GM19099 (cell line): ENCODE data around the gene TARP.

Source experiments
- POLR2A ChIP-seq: IDR thresholded peaks from 3 replicates; pipeline ENCODE4 v1.6.1; 2011; ENCODE audit warnings: low read depth; ENCODE audit not compliant: insufficient read length; ENCODE audit errors: extremely low read depth

The TARP gene

DNA sequence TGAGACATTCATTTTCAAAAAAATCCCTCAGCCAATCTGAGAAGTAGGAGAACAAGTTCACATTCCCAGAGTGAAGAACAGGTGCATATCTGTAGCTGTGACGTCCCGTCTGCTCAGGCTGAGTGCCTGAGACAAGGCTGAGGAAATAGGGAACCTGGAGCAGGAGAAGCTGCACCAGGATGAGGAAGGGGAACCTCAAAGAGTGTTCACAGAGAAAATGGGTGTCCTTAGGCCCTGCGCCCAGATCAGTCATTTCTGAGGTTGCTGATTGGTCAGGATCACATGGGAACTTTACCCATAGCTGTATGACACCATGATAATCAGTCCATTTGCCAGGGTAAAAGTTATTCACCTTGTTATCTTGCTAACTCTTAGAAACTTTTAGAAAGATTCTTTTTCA lies 34.2 kb upstream of the TARP start:
- no peak for TF ChIP-seq POLR2A

DNA sequence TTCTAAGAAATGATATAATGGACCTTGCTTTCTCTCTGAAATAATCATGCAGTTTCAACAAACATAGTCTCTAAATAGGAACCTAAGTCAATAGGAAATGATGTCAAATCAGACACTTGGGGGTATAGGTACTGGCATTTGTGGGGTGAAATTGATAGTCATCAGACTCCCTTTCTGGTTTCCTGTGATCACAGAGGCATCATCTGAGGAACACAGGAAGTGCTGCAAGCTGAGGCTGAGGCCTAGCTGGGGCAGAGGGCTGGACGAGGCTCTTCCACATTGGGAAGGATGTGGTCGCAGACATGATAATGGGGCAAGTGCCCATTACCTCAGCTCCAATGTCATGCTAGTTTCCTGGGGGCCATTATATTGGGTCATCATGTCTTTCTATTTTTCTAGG lies 33.5 kb upstream of the TARP start:
- TF ChIP-seq POLR2A, result no peak

DNA sequence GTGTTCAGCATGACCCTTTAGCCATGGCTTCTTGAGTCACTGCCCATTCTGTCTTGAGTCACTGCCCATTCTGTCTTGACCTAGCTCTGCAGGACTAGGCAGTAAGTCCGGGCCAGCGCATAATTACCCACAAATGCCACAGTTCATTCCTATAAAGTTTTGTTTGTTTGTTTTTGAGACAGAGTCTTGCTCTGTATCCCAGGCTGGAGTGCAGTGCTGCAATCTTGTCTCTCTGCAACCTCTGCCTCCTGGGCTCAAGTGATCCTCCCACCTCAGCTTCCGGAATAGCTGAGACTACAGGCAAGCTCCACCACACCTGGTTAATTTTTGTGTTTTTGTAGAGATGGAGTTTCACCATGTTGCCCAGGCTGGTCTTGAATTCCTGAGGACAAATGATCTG lies 32.7 kb upstream of the TARP start:
- no peak for TF ChIP-seq POLR2A

DNA sequence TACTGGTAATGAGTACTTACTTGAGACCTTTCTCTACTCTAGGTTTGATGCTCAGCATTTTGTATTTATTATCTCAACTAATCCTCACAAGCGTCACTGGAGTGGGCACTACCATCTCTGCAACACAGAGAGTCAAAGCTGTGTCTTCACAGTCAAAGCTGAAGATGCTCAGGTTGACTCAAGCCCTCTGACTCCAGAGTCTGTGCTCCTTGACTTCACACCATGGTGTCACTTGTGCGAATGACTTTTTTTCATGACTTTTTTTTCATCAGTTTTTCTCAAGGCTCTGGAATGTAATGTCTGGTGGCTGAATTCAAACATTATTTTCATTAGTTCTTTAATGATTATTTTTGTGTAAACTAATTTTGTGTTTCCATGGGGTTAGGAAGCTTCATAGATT lies 30.4 kb upstream of the TARP start:
- TF ChIP-seq POLR2A, result no peak

DNA sequence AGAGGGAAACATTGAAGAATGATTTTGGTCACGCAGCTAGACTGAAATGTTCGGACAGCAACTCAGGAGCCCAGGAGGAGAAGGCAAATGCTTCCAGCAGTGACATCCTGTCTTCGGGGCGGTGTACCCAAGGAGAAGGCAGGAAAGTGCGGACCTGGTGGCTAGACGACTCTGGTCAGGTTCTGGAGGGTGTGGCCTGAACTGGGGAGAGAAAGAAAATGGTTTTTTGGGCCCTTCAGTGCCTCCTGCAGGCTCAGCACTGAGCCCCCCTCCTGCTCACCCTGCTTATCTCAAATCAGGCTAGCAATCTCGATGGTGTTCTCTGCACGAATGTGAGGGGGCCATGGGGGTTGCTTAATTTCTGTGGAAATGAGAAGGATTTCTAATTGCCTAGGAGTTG lies 26.7 kb upstream of the TARP start:
- no peak for TF ChIP-seq POLR2A

DNA sequence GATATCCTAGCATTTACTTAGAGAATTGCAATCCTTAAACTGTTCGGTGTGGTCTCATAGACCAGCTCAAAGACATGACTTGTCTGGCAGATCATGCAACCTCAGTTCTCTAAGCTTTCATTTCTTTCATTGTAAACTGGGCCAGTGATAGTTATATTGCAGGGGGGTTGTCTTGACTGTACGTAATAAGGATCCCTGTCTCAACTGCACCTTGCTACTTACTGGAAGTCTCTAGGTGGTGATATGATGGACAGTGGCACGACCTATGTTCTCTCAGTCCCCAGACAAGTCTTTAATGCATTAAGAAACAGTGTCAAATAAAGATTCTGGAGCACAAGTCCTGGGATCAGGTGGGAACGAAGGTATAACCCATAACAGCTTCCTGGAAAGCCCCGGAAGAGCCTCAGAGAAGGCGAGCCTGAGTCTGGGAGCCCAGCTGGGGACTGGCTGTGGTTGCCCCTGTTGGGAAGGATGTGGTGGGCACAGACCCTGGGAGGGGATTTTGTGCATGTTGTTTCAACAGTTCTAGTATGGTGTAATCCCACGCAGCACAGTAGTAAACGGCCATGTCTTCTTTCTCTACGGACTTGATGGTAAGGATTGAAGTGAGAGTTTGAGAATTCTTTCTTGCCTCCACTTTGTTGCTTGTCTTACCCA lies 26.0 kb upstream of the TARP start:
- TF ChIP-seq POLR2A, result no peak

DNA sequence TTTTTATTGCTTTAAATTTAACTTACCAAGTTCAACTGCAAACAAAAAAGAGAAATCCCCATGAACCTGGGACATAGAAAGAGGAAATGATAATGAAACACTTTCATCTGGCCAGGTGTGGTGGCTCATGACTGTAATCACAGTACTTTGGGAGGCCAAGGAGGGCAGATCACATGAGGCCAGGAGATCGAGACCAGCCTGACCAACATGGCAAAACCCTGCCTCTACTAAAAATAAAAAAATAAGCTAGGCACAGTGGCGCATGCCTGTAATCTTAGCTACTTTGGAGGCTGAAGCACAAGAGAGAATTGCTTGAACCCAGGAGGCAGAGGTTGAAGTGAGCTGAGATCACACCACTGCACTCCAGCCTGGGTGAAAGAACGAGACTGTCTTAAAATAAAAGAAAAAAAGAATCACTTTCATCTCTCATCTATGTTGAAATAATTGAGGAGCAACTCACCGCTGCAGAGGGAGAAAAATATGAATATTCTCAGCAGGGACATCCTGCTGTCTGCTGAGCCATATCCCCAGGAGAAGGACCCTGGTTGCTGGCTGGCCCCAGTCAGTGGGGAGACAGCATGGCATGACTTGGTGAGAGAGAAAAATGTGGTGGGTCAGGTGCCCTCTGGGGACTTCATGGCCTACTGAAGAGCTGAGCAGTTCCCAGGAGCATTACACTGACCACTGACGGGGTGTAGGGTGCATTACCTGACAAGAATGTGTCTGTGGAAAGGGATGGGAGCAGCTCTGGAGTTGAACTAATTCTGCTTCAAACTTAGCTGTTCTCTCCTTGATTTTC lies 22.8 kb upstream of the TARP start:
- TF ChIP-seq POLR2A, result no peak

DNA sequence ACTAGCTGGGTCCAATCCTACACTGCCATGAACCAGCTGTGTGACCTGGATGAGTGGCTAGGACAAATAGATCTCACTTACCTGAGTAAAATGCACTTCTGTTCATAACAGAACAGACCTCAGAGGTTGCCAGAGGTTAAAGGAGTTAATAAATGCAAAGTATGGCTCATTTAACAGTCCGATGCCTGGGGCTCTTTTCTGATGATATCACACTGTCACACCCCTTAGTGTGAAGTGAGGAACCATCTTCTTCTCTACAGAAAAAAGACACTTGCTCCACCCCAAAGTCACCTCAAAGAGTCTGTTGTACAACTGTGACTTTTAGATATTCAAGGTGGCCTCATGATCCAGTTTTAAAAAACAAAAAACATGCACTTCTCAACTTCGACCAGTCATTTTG lies 21.5 kb upstream of the TARP start:
- TF ChIP-seq POLR2A, result no peak

DNA sequence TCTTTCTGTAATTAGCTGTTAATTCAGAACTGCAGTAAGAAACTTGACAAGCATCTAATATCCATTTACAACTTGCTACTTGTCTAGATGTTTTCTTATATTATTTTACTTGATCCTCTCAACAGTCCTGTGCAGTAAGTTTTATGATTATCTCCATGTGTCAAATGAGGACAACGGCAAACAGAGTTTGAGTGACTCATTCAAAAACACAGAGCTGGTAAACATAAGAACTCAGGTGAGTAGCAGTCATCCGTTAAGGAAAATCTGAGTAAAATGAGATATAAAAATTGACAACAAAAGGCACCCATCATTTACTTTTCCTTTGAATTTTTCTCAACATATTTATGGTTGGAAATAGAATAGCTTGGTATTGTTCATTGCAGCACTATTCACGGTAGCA lies 19.0 kb upstream of the TARP start:
- TF ChIP-seq POLR2A, result no peak

DNA sequence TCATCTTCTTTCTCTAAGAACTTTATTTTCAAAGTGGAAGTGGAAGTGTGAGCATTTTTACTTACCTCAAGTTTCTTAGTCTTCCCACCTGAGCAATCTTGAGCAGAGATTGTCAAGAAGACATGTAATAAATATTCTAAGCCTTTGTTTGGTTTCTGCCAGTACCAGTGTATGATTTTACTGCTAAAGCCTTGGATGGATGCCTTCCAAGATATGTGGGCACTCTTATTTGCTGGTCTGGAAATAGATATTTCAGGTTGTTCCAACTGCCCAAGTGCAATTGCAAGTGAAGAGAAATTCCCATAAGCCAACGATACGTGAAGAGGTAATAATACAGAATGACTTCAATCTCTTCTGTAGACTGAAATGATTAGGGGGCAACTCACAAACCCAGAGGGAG lies 18.2 kb upstream of the TARP start:
- TF ChIP-seq POLR2A, result no peak

DNA sequence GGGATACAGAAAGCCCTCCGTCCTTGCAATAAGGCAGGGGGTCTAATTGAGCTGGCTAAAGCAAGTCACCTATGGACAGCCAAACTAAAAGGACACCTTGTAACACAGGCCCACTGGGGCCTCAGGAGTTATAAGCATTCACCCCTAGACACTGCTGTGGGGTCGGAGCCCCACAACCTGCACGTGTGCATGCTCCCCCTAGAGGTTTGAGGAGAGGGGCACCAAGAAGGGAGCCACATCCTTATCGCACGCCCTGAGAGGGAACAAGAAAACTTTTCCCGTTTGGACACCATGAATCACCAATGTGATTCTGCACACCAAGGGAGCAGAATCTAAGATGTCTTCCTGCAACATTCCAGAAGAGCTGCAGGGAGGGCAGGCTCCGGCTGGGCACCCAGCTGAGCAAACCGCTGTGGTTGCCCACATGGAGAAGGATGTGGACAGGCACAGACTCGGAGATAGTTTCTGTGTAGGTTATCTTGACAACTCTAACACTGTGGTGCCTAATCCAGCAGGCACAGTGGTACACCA lies 17.7 kb upstream of the TARP start:
- TF ChIP-seq POLR2A, result no peak

DNA sequence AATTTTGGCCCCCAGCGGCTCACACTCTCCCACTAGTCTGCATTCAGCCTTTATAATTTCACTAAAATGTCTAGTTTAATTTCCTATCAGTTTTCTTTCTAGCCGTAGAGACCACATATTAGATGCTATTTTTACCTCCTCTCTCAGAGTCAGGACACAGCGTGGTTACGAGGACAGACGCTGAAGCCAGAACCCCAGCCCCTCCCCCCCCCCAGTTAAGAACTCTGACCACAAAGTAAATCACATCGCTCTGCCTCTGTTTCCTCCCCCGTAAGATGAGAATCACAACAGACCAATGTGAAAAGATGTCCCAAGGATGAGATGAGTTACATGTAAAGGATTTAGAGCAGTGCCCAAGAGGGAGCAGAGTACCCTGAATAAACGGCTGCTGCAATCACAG lies 11.1 kb upstream of the TARP start:
- TF ChIP-seq POLR2A, result no peak

DNA sequence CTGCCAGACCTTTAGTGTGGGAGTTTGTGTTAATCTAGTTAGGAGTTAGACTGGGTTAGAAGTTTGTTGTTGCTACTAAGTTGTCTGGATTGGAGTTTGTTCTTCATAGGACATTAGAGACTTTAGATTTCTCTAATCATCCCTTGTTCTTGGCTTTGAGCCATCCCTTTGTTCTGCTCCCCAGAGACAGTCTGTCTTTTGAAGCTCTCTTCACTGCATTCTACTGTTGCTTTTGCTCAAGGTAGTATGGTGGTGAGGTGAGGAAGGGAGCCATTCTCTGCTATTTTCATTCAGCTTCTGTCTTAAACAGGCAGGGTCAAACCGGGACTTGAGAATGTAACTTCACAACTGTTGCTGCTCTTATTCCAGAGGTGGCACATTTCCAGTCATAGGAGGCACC lies 10.4 kb upstream of the TARP start:
- TF ChIP-seq POLR2A, result no peak

DNA sequence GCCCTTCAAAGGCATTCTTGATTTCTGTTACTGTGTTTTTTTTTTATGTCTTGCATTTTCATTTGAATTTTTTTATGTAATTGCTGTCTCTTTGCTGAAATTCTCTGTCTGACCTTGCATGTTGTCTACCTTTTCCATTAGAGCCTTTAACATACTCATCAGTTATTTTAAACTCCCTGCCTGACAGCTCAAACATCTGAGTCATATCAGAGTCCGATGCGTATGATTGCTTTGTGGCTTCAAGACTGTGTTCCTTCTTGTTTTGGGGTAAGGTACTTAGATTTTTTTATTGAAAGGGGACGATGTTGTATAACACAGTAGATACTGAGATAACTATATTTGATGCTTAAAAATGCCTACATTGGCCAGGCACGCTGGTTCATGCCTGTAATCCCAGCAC lies 9.7 kb upstream of the TARP start:
- no peak for TF ChIP-seq POLR2A

DNA sequence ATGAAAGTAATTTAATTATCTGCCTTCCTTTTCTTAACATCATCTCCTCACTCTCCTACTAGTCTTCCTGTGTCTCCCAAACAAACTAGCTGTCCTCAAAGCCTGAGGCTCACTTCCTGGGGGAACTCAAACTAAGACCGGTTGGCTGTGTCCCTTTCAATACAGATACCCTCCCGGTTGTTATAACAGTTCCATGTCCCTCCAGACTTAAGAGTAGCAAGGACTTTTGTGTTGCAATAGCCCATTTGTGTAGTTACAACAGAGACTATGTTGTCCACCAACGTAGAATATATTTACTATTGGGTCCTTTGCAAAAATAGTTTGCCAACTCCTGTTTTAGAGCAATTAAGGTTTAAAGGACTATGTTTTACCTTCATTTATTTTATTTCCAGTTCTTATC lies 8.6 kb upstream of the TARP start:
- TF ChIP-seq POLR2A, result no peak

DNA sequence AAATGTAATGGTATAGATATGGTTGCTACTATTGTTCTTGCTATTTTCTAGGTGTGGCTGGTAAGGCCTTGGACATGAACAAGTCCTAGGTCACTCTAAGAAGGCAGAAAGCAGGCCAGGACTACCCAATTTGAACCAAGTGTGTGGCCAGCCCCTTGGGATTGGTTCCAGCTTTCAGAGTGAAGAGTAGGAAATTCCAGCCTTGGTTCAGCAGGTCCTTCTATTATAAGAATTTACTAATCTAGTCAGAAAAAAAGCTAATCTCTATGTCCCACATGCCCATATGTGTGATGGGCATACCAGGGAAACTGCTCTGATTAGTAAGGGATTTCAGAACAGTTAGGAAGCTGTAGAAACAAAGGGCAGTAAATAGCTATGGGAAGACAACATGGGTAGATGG lies 7.8 kb upstream of the TARP start:
- TF ChIP-seq POLR2A, result no peak
